ENCODE data around the gene CER1. TPM values are rescaled to one million over a fixed set of nuclear protein-coding genes. Genes with fewer than 3 reads are reported as not detected.

Gene CER1
- total and polyA plus RNA-seq, 2 experiments from 2014 or later = 0.18 to 1.8 TPM

- no peak overlapping the region for H3K27ac ChIP-seq
- TF ChIP-seq, protein P1, sequence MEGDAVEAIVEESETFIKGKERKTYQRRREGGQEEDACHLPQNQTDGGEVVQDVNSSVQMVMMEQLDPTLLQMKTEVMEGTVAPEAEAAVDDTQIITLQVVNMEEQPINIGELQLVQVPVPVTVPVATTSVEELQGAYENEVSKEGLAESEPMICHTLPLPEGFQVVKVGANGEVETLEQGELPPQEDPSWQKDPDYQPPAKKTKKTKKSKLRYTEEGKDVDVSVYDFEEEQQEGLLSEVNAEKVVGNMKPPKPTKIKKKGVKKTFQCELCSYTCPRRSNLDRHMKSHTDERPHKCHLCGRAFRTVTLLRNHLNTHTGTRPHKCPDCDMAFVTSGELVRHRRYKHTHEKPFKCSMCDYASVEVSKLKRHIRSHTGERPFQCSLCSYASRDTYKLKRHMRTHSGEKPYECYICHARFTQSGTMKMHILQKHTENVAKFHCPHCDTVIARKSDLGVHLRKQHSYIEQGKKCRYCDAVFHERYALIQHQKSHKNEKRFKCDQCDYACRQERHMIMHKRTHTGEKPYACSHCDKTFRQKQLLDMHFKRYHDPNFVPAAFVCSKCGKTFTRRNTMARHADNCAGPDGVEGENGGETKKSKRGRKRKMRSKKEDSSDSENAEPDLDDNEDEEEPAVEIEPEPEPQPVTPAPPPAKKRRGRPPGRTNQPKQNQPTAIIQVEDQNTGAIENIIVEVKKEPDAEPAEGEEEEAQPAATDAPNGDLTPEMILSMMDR (IDR thresholded peaks at IDR 0.05; ENCODE audit: low read depth, low read length) = no peak
- no peak overlapping the region for H3K4me3 ChIP-seq
- H3K9me3 ChIP-seq (ENCODE audit: low read depth) = no peaks in the 10 kb centered on the region
- no peaks in the 10 kb centered on the region for H3K4me1 ChIP-seq (ENCODE audit: low read depth)
- H3K27me3 ChIP-seq = no peaks in the 10 kb centered on the region
- DNase-seq (ENCODE audit: low read depth in 1 of 2, low spot score in 1 of 2) = no peak
- H3K36me3 ChIP-seq = peaks cover 10% of the 10 kb centered on the region
Observed at GRCh38 chr9:14733133-14733532, 10.6 kb upstream of the CER1 start.

GRCh38 chr9:14731294-14731981 lies 8.9 kb upstream of the CER1 start:
- no peak for DNase-seq (ENCODE audit: low read depth in 1 of 2, low spot score in 1 of 2)
- TF ChIP-seq, protein P1 (IDR thresholded peaks at IDR 0.05; ENCODE audit: low read depth, low read length) = no peak
- Histone ChIP-seq H3K4me1 (ENCODE audit: low read depth) (no peaks in the 10 kb centered on the region), H3K9me3 (ENCODE audit: low read depth) (no peaks in the 10 kb centered on the region), H3K4me3 (no peak overlapping the region), H3K27me3 (no peaks in the 10 kb centered on the region), H3K36me3 (peaks cover 4% of the 10 kb centered on the region), H3K27ac (no peak overlapping the region)

DNA sequence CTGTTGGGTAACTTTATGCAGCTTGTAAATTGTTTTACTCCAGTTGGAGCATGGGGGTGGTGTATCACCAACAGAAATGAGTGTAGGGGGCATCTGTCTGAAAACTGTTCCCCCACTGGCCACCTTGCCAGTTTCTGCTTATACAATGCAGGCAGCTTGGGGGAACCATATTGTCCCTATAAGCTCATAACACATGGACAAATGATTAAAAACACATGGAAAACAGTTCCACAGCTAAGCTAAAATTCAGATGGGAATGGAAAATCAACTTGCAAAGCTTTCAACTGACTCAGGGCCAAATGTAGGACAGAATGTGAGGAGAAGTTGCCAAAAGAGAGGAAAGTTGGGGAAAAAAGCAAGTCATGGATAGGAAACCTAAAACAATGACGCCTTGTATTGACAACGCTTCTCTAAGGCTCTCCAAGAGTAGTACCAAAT lies 7.9 kb upstream of the CER1 start:
- no peaks in the 10 kb centered on the region for H3K27me3 ChIP-seq
- no peak overlapping the region for H3K27ac ChIP-seq
- H3K36me3 ChIP-seq = no peaks in the 10 kb centered on the region
- no peaks in the 10 kb centered on the region for H3K4me1 ChIP-seq (ENCODE audit: low read depth)
- TF ChIP-seq, protein P1 (IDR thresholded peaks at IDR 0.05; ENCODE audit: low read depth, low read length) = no peak
- H3K4me3 ChIP-seq = no peak overlapping the region
- H3K9me3 ChIP-seq (ENCODE audit: low read depth) = no peaks in the 10 kb centered on the region
- no peak for DNase-seq (ENCODE audit: low read depth in 1 of 2, low spot score in 1 of 2)

DNA sequence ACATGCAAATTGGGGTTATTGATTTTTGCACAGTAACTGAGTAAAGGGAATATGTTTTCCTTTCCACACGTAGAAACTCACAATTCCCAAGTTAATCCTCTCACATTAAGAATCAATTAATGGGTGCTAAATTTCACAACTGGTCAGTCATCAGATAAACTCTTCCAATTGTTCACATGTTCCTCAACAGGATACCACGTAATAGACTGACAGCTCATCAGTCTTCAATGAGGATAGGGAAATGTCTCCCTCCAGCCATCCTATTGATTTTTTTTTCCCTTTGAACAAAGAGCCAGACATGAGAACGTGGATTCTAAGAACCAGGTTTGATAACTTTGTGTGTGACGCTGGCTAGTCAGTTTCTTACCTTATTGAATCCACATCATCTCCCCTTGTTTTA lies 768 bp upstream of the CER1 start:
- Histone ChIP-seq H3K36me3 (no peaks in the 10 kb centered on the region), H3K27me3 (peaks cover 31% of the 10 kb centered on the region), H3K4me3 (no peak overlapping the region), H3K9me3 (ENCODE audit: low read depth) (no peaks in the 10 kb centered on the region), H3K4me1 (ENCODE audit: low read depth) (no peaks in the 10 kb centered on the region), H3K27ac (no peak overlapping the region)
- TF ChIP-seq, protein P1 (IDR thresholded peaks at IDR 0.05; ENCODE audit: low read depth, low read length) = no peak
- no peak for DNase-seq (ENCODE audit: low read depth in 1 of 2, low spot score in 1 of 2)

DNA sequence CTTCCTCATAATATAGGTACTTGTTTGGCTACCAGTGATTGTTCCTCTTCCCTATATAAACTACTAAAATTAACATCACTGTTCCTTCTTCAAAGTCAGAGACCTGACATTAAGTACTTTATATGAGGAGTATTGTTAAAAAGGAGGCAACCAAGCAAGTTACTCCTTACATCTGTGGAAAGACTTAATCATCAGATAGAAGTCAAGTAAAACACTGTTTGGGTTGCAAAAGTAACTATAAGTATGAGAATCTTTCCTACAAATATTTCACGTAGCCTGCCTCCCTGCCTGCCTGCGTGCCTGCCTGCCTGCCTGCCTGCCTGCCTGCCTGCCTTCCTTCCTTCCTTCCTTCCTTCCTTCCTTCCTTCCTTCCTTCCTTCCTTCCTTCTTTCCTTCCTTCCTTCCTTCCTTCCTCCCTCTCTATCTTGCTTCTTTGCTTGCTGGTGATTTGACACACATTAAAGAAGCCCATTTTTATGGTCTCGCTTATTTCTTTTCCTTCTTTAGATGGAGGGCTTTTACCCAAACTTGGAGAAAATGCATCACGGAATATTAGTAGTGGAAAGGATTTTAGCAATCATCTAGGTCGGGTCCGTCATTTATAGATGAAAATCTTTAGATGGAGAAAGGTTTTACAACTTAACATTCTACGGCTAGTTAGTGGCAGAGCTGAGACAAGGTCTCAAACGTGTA lies 3.2 kb downstream of the CER1 start:
- Histone ChIP-seq H3K4me3 (no peak overlapping the region), H3K36me3 (no peaks in the 10 kb centered on the region), H3K27me3 (peaks cover 31% of the 10 kb centered on the region), H3K9me3 (ENCODE audit: low read depth) (no peaks in the 10 kb centered on the region), H3K27ac (no peak overlapping the region), H3K4me1 (ENCODE audit: low read depth) (no peaks in the 10 kb centered on the region)
- DNase-seq (ENCODE audit: low read depth in 1 of 2, low spot score in 1 of 2) = no peak
- TF ChIP-seq, protein P1 (IDR thresholded peaks at IDR 0.05; ENCODE audit: low read depth, low read length) = no peak

All from cardiac muscle cell (in vitro differentiated cells and primary cell).